Nephron progenitor cell (in vitro differentiated cells): ENCODE measurements around the gene BPIFB1.

Experiments
- DNase-seq: peaks from one replicate; pipeline ENCODE4 v3.0.0; 2021
- H3K27ac Mint-ChIP-seq: 2 replicates; pipeline ENCODE4 v1.8.0; 2021; ENCODE audit warnings: mild to moderate bottlenecking, moderate library complexity, mixed read lengths
- H3K27me3 Mint-ChIP-seq: 2 replicates; pipeline ENCODE4 v1.8.0; 2021; ENCODE audit warnings: mild to moderate bottlenecking, low read depth, mixed read lengths; ENCODE audit not compliant: poor library complexity
- H3K36me3 Mint-ChIP-seq: 2 replicates; pipeline ENCODE4 v1.8.0; 2021; ENCODE audit warnings: low read depth, mixed read lengths
- H3K4me1 Mint-ChIP-seq: 2 replicates; pipeline ENCODE4 v1.8.0; 2021; ENCODE audit warnings: mixed read lengths
- H3K4me3 Mint-ChIP-seq: 2 replicates; pipeline ENCODE4 v1.8.0; 2021; ENCODE audit warnings: mild to moderate bottlenecking, moderate library complexity, mixed read lengths
- H3K9me3 Mint-ChIP-seq: 2 replicates; pipeline ENCODE4 v1.8.0; 2021; ENCODE audit warnings: mild to moderate bottlenecking, moderate library complexity, mixed read lengths
- CTCF ChIP-seq: fragments of 200-600 bp; sonication (generic); IDR thresholded peaks from 2 replicates; pipeline ENCODE4 v1.5.0; 2021; ENCODE audit warnings: antibody characterized with exemption

Gene BPIFB1

DNA sequence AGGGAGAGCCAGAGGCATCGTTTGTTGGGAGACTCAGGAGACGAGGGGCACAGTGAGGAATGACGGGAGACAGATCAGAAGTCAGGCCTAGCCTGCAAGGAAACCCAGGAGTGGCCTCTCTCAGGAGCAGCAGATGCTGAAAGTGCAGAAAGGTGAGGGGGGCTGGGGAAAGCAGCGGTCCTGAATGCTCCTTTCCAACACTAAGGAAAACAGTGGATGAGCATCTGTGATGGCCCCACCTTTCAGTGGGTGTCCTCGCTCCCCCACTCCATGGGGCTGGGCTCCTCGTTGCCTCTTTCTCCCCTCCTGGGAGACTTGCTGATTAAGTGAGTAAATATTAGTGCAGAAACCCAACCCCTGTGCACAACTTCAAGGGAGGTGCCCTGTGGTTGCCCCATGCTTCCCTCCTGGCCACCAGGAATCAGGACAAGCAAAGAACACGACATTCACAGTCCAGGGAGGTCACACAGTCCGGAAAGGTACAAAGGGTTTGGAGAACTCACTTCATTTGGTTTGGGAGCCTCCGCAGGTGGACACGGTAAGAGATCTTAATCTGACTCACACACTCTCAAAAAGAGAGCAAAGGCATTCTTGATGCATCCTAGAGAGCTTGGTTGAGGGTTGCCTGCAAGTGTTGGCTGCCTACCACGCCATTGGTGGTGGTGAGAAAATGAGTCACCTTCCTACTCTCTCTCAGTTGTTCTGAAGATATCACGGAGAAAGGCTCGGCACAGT, 9.7 kb upstream of the BPIFB1 start:
- H3K27ac Mint-ChIP-seq, result no peak overlapping the region
- H3K27me3 Mint-ChIP-seq, result peaks cover 44% of the 10 kb centered on the region

GRCh38 chr20:33275215-33275614, 7.8 kb upstream of the BPIFB1 start:
- TF ChIP-seq CTCF, result no peak
- H3K4me1 Mint-ChIP-seq, result peaks cover 22% of the 10 kb centered on the region
- no peak overlapping the region for H3K27ac Mint-ChIP-seq
- no peak overlapping the region for H3K4me3 Mint-ChIP-seq
- no peak for DNase-seq
- H3K9me3 Mint-ChIP-seq, result no peaks in the 10 kb centered on the region
- H3K36me3 Mint-ChIP-seq, result no peaks in the 10 kb centered on the region
- H3K27me3 Mint-ChIP-seq, result peaks cover 44% of the 10 kb centered on the region

More for the DNA sequence above, 9.7 kb upstream of the BPIFB1 start:
- no peak for TF ChIP-seq CTCF
- Mint-ChIP-seq H3K36me3 (no peaks in the 10 kb centered on the region), H3K4me1 (peaks cover 22% of the 10 kb centered on the region), H3K4me3 (no peak overlapping the region), H3K9me3 (no peaks in the 10 kb centered on the region)
- DNase-seq, result no peak

- Mint-ChIP-seq H3K27ac (no peak overlapping the region), H3K36me3 (no peaks in the 10 kb centered on the region), H3K4me3 (no peak overlapping the region), H3K27me3 (peaks cover 42% of the 10 kb centered on the region), H3K9me3 (no peaks in the 10 kb centered on the region), H3K4me1 (peaks cover 22% of the 10 kb centered on the region)
- no peak for TF ChIP-seq CTCF
- no peak for DNase-seq
Measured at GRCh38 chr20:33275871-33276270, 7.1 kb upstream of the BPIFB1 start.

DNA sequence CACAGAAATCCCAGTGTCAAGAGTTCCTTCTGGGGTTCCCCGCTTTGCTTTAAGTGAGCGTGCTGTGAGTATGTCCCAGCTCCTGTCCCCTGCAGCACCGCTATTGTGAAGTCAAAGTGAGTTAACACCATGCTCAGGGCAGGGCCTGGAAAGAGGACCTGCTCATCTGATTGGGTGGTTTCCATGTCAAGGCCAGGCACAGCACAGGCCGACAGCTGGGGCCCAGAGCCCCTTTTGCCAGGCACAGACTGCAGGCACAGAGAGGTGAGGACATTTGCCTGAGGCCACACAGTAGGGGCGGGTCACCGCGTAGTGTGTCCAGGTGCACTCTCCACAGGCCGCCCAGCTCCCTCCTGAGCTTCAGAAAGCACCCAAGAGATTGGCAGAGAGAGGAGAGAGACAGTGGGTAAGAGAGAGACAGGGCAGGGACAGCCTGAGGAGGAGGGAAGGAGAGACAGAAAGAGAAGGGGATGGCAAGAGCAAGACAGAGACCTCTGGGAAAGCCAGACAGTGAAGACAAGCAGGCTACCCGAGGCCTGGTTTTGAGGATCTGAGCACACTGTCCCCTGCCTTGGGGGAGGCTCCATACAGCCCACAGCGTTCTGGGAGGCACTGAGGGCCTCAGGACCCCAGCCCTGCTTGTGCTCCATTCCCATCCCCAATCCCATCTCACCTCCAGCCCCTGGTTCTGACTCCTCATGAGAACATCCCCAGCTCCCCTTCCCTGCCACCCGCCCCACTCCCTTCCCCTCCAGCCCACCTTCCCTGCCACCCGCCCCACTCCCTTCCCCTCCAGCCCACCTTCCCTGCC, 6.5 kb upstream of the BPIFB1 start:
- no peak overlapping the region for H3K27ac Mint-ChIP-seq
- no peaks in the 10 kb centered on the region for H3K36me3 Mint-ChIP-seq
- DNase-seq, result no peak
- peaks cover 22% of the 10 kb centered on the region for H3K4me1 Mint-ChIP-seq
- no peak overlapping the region for H3K4me3 Mint-ChIP-seq
- no peak for TF ChIP-seq CTCF
- no peaks in the 10 kb centered on the region for H3K9me3 Mint-ChIP-seq
- H3K27me3 Mint-ChIP-seq, result peaks cover 37% of the 10 kb centered on the region

GRCh38 chr20:33277471-33278441, 5.3 kb upstream of the BPIFB1 start:
- Mint-ChIP-seq H3K27ac (peak overlapping the region; percentile 80), H3K4me3 (no peak overlapping the region), H3K4me1 (peaks cover 20% of the 10 kb centered on the region), H3K36me3 (no peaks in the 10 kb centered on the region), H3K27me3 (peaks cover 28% of the 10 kb centered on the region), H3K9me3 (no peaks in the 10 kb centered on the region)
- no peak for DNase-seq
- TF ChIP-seq CTCF, result no peak
